HG02852 (cell line): Measurements from ENCODE around the gene CD72.
"Not testable (repeated sequence)": the region's sequence is repeated elsewhere in the genome, so short reads cannot be mapped to it uniquely, and the experiment has no call there.

Source experiments
- ATAC-seq: cut with Tn5 transposase; IDR thresholded peaks from one replicate; pipeline ENCODE4 v1.9.1; 2021; ENCODE audit warnings: mild to moderate bottlenecking, moderate library complexity; ENCODE audit not compliant: unreplicated experiment

CD72 gene

GRCh38 chr9:35598866-35599590, 19.2 kb downstream of the CD72 start:
- no peak for ATAC-seq

GRCh38 chr9:35596907-35597306, 21.3 kb downstream of the CD72 start:
- ATAC-seq = not testable (repeated sequence)

- no peak for ATAC-seq
Measured at GRCh38 chr9:35594471-35594870, 23.7 kb downstream of the CD72 start.

DNA sequence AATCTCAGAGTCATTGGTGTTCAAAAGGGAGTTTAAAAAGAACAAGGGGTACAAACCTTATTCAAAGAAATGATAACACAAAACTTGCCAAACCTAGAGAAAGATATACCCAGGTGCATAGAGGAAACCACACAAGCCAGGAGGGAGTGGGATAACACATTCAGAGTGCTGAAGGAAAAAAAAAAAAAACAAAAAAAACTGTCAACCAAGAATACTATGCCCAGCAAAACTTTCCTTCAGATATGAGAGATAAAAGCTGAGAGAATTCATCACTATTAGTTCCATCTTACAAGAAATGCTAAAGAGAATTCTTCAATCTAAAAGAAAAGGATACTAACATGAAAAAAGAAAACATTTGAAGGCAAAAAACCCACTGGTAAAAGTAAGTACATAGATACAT, 24.6 kb downstream of the CD72 start:
- no peak for ATAC-seq

DNA sequence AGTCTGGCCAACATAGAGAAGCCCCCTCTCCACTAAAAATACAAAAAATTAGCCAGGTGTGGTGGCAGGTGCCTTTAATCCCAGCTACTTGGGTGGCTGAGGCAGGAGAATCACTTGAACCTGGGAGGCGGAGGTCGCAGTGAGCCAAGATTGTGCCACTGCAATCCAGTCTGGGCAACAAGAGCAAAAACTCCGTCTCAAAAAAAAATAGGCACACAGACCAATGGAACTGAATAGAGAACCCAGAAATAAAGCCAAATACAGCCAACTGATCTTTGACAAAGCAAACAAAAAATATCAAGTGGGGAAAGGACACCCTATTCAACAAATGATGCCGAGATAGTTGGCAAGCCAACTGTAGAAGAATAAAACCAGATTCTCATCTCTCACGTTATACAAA, 29.7 kb downstream of the CD72 start:
- not testable (repeated sequence) for ATAC-seq

DNA sequence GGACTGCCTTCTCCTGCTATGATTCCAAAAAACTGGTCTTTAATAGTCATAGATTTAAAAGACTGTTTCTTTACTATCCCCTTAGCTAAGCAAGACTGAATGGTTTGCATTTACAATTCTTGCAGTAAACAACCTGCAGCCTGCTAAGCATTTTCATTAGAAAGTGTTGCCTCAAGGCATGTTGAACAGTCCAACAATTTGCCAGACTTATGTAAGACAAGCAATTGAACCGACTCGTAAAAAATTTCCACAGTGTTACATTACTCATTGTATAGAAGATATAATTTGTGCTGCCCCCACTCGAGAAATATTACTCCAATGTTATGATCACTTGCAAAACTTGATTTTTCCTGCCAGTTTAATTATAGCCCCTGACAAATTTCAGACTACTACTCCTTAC, 33.5 kb downstream of the CD72 start:
- ATAC-seq = not testable (repeated sequence)

DNA sequence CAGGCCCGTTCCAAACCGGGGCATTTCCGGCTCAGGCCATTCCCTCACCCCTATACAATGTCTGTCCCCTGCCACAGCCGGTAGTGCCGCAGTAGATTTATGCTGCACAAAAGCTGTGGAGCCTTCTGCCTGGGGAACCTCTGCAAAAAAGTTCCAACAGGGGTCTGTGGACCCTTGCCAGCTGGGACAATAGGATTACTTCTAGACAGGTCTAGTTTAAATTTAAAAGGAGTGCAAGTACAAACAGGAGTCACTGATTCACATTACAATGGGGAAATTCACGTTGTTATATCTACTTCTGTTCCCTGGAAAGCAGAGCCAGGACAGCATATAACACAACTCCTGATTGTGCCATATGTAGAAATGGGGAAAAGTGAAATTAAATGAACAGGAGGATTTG, 34.7 kb downstream of the CD72 start:
- not testable (repeated sequence) for ATAC-seq

DNA sequence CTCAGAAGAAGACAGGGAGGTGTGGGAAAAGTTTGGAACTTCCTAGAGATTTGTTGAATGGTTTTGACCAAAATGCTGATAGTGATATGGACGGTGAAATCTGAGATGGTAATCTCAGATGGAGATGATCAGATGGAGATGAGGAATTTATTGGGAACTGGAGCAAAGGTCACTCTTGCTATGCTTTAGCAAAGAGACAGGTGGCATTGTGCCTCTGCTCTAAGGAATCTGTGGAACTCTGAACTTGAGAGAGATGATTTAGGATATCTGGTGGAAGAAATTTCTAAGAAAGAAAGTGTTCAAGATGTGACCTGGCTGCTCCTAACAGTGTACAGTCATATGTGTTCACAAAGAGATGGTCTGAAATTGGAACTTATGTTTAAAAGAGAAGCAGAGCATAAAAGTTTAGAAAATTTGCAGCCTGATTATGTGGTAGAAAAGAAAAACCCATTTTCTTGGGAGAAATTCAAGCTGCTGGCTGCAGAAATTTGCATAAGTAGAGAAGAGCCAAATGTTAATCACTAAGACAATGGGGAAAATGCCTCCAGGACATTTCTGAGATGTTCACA, 38.5 kb downstream of the CD72 start:
- not testable (repeated sequence) for ATAC-seq

DNA sequence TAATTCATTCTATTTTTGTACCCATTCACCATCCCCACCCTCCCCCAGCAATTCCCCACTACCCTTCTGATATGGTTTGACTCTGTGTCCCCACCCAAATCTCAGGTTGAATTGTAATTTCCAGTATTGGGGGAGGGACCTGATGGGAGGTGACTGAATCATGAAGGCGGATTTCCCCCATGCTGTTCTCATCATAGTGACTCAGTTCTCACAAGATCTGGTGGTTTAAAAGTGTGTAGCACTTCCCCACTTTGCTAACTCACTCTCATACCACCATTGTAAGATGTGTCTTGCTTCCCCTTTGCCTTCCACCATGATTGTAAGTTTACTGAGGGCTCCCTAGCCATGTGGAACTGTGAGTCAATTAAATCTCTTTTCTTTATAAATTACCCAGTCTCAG, 39.1 kb downstream of the CD72 start:
- ATAC-seq = no peak

GRCh38 chr9:35577486-35577885, 40.7 kb downstream of the CD72 start:
- no peak for ATAC-seq

DNA sequence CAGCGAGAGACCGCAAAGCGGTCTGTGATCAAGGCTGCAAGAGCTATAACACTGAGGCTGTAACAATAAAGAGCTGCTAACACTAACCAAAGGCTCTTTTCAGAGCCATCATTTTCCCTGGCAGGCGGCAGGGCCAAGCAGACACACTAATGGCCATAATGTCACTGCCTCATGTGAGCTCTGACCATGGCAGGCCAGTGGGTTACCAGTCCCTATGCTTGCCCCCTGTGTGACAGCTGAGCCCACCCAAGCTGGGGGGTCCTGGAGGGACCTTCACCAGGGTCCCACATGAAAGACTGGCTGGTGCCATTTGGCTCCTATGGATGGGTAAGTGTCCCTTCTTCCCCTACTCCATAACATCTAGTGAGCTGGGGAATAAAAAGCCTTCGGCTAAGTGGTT, 42.7 kb downstream of the CD72 start:
- no peak for ATAC-seq

DNA sequence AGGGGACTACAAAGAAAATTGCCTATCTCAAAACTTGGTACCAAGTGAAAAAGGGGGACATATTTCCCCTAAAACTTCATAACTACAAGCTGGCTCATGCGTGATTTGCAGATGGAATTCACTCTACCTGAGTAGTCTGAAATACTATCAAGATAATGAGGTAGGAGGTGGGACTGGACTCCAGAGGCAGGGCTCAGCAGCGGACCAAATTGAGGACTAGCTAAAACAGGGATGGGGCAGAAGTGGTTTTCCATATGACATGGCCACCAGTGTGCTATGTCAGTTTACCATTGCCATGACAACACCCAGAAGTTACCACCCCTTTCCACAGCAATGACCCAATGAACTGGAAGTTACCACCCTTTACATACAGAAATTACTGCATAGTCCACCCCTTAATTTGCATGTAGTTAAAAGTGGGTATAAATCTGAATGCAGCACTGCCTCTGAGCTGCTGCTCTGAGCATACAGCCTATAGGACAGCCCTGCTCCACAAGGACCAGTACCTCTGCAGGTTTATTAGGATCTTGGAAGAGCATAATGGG, 43.6 kb downstream of the CD72 start:
- no peak for ATAC-seq

GRCh38 chr9:35570709-35571504, 47.3 kb downstream of the CD72 start:
- no peak for ATAC-seq

DNA sequence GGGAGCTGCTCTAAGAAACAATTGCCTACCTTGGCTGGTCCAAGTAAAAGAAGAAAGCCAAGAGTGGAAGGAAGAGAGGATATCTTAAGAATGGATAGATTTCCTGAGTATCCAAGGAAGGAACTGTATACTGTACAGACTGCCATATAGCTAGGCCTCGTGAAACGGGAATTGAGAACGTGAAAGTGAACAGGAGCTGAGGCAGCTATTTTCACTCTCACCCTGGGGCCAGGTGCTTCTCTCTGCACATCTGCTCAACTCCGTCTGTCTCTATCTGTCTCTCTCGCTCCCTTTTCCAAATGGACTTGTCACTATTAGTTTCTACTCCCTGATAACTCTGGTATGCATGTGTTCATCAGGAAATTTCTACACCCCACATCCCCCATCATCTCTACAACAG, 49.0 kb downstream of the CD72 start:
- ATAC-seq = peak; percentile 65

DNA sequence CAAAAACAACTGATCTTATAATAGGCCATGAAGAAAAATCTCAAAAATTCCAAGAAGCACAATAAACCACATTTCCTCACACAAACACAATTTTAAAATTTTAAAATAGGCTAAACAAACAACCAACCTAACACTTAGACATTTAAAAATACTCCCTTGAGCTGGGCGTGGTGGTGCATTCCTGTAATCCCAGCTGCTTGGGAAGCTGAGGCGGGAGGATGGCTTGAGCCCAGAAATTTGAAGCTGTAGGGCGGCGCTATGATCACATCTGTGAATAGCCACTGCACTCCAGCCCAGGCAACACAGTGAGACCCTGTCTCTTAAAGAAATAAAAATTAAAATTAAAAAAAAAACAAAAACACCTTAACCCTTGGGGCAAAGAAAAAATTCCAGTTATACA, 50.0 kb downstream of the CD72 start:
- no peak for ATAC-seq

GRCh38 chr9:35566417-35566816, 51.8 kb downstream of the CD72 start:
- ATAC-seq = no peak

GRCh38 chr9:35564658-35565061, 53.6 kb downstream of the CD72 start:
- no peak for ATAC-seq

- ATAC-seq = no peak
Measured at GRCh38 chr9:35563791-35564197, 54.4 kb downstream of the CD72 start.

DNA sequence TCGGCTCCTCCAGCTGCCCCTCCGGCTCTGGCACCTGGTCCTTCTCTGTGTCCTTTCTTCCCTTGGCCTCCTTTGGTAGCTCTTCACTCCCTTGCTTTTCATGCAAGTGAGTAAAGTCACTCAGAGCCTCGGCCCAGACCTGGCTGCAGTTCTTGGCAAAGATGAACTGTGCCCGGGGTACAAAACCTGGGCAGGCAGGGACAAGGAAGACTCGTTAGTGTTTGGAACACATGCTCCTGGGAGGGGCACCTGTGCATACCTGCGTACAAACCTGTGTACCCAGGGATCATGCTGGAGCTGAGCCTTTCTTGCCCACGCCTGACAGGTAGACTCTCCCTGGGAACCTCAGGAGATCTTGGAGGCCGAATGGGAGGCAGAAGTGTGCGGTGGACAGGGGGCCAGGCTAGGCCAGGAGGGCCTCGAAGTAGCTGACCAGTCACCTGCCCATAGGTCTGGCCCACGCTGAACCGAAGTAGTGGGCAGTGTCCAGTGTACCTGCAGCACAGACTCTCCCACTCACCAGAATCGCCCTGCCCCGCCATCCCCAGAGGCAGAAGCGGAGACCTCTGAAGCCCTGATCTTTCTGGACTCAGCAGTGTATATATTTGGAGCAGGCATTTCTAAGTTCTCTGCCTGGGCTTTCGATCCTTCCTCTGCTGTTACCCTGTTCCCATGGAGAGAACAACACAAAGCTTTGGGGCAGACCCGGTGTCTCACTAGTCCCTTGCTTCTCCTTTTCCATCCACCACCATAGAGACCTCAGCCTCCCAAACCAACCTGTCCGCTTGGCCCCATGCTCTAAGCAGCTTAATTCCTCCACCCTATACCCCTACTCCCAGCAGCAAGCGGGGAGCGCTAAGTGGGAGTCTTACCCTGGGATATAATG, 55.1 kb downstream of the CD72 start:
- no peak for ATAC-seq

DNA sequence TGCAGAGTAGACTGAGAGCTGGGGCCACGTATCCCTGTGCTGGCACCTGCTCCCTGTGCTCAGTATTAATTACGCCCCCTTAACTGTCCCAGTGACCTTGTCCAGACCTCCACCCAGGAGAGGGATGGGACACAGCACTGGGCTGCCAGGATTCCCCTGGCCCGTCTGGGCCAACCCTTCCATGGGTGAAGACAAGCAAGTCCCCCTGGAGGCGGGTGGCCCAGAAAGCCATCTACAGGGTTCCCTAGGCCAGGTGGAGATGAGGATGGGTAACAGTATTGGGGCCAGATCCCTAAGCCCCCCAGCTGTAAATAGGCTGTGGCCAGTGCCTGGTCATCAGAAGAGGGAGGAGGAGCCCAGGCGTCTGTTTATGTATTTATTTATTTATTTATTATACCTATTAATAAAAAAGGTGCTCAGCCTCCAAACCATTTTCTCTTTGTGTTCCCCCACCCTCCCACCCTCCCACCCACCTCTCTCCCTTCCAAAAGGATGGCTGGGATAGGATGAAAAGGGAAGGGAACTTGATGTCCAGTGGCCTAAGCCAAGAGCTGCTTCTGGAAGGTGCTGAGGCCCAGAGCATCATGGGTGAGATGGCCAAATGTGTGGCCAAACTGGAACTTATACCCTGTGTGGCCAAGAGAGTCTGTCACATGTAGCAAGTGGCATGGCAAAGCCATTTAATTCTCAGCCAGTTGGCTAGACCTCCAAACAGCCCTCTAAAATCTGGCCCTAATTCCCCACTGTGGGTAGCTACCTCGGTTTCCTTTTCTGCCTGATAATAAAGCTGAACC, 56.5 kb downstream of the CD72 start:
- ATAC-seq = no peak
